ENCODE results near the gene CDH5.

- TF ChIP-seq, protein P1, sequence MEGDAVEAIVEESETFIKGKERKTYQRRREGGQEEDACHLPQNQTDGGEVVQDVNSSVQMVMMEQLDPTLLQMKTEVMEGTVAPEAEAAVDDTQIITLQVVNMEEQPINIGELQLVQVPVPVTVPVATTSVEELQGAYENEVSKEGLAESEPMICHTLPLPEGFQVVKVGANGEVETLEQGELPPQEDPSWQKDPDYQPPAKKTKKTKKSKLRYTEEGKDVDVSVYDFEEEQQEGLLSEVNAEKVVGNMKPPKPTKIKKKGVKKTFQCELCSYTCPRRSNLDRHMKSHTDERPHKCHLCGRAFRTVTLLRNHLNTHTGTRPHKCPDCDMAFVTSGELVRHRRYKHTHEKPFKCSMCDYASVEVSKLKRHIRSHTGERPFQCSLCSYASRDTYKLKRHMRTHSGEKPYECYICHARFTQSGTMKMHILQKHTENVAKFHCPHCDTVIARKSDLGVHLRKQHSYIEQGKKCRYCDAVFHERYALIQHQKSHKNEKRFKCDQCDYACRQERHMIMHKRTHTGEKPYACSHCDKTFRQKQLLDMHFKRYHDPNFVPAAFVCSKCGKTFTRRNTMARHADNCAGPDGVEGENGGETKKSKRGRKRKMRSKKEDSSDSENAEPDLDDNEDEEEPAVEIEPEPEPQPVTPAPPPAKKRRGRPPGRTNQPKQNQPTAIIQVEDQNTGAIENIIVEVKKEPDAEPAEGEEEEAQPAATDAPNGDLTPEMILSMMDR (IDR thresholded peaks at IDR 0.05; ENCODE audit: low read depth, low read length), result no peak
- no peak for TF ChIP-seq POLR2A (IDR thresholded peaks at IDR 0.05; ENCODE audit: extremely low read depth, insufficient read length)
- no peak for TF ChIP-seq MAX (IDR thresholded peaks at IDR 0.05; ENCODE audit: low read depth, low read length)
- no peak for TF ChIP-seq MYC (IDR thresholded peaks at IDR 0.05; ENCODE audit: low read depth, low read length)
Observed at GRCh38 chr16:66447491-66447890, 81.0 kb downstream of the CDH5 start.
